Right lobe of liver (tissue), 4 donors: Measurements from ENCODE around the gene LCLAT1.

Experiments used
- POLR2A ChIP-seq: fragments of 450-650 bp; IDR thresholded peaks from one replicate; pipeline ENCODE4 v1.6.1; 2017; ENCODE audit warnings: antibody characterized with exemption, mild to moderate bottlenecking
- TF ChIP-seq, protein P1 (sequence below), 4 donors: fragments of 200-600 bp in 3 of 4; fragments of 450-650 bp in 1 of 4; IDR thresholded peaks; one replicate each; pipeline versions ENCODE4 v1.5.1 to v1.8.0; 2016 to 2022; ENCODE audit warnings: antibody characterized with exemption in 4 of 4, mild to moderate bottlenecking in 2 of 4
- donor health status: DM: no; HTN: no; CAD: no.
- donor health status: DM: no; HTN: no; CAD: no.
- donor health status: DM: no; HTN: yes; CAD: no.

DNA sequence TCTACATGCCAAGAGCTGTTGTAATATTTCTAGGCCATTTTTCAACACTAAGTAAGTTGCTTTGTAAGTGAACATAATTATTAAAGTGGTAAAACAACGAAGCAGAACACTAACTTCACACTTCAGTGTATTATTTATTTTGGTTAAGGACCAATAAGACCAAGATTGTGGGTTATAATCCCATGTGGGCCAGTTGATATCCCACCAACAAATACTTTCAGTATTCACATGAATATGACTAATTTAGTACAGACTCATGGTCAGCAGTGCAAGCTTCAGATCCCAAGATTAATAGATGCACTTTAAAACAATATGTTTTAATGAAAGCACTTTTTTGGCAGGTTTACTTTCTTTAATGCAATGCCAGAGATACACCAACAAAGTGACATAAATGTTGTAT, 154.3 kb downstream of the LCLAT1 start:
- no peak for TF ChIP-seq POLR2A
- TF ChIP-seq, protein P1, sequence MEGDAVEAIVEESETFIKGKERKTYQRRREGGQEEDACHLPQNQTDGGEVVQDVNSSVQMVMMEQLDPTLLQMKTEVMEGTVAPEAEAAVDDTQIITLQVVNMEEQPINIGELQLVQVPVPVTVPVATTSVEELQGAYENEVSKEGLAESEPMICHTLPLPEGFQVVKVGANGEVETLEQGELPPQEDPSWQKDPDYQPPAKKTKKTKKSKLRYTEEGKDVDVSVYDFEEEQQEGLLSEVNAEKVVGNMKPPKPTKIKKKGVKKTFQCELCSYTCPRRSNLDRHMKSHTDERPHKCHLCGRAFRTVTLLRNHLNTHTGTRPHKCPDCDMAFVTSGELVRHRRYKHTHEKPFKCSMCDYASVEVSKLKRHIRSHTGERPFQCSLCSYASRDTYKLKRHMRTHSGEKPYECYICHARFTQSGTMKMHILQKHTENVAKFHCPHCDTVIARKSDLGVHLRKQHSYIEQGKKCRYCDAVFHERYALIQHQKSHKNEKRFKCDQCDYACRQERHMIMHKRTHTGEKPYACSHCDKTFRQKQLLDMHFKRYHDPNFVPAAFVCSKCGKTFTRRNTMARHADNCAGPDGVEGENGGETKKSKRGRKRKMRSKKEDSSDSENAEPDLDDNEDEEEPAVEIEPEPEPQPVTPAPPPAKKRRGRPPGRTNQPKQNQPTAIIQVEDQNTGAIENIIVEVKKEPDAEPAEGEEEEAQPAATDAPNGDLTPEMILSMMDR (IDR thresholded peaks at IDR 0.05) = no peak
